ENCODE data around the gene WNK1. TPM values are rescaled to one million over a fixed set of nuclear protein-coding genes. Genes with fewer than 3 reads are reported as not detected.
"Not testable (repeated sequence)": the region's sequence is repeated elsewhere in the genome, so short reads cannot be mapped to it uniquely, and the experiment has no call there.

The WNK1 gene
- total and polyA plus RNA-seq, 4 donors, result 114 to 165 (median 130) TPM

- peaks cover 41% of the 10 kb centered on the region for H3K36me3 ChIP-seq (ENCODE audit: control insufficient read depth, insufficient read depth, low read length)
- WGBS (ENCODE audit: insufficient coverage), result 97% methylated on average over 5 of the region's 5 CpGs
- DNase-seq (ENCODE audit: low read depth in 4 of 6, low spot score in 6 of 6), result no peak
These were observed 178.7 kb downstream of the WNK1 start for GRCh38 chr12:931060-931459.

GRCh38 chr12:931591-931990, 179.2 kb downstream of the WNK1 start:
- 95% methylated on average over 4 of the region's 4 CpGs for WGBS (ENCODE audit: insufficient coverage)
- Histone ChIP-seq H3K27ac (ENCODE audit: low read depth, low read length) (no peak overlapping the region), H3K4me3 (ENCODE audit: low read depth, low read length) (no peak overlapping the region), H3K4me1 (ENCODE audit: control insufficient read depth, insufficient read depth, low read length) (no peaks in the 10 kb centered on the region), H3K36me3 (ENCODE audit: control insufficient read depth, insufficient read depth, low read length) (peaks cover 35% of the 10 kb centered on the region), H3K27me3 (ENCODE audit: control insufficient read depth, insufficient read depth, low read length) (no peaks in the 10 kb centered on the region), H3K9me3 (ENCODE audit: control insufficient read depth, insufficient read depth, low read length) (no peaks in the 10 kb centered on the region)
- DNase-seq (ENCODE audit: low read depth in 4 of 6, low spot score in 6 of 6), result no peak

More at GRCh38 chr12:931060-931459, 178.7 kb downstream of the WNK1 start:
- Histone ChIP-seq H3K4me3 (ENCODE audit: low read depth, low read length) (no peak overlapping the region), H3K27me3 (ENCODE audit: control insufficient read depth, insufficient read depth, low read length) (no peaks in the 10 kb centered on the region), H3K4me1 (ENCODE audit: control insufficient read depth, insufficient read depth, low read length) (no peaks in the 10 kb centered on the region), H3K9me3 (ENCODE audit: control insufficient read depth, insufficient read depth, low read length) (no peaks in the 10 kb centered on the region), H3K27ac (ENCODE audit: low read depth, low read length) (no peak overlapping the region)

GRCh38 chr12:935891-936290, 183.5 kb downstream of the WNK1 start:
- DNase-seq (ENCODE audit: low read depth in 4 of 6, low spot score in 6 of 6); H3K27ac ChIP-seq (ENCODE audit: low read depth, low read length); H3K4me3 ChIP-seq (ENCODE audit: low read depth, low read length); H3K4me1 ChIP-seq (ENCODE audit: control insufficient read depth, insufficient read depth, low read length); H3K27me3 ChIP-seq (ENCODE audit: control insufficient read depth, insufficient read depth, low read length); H3K9me3 ChIP-seq (ENCODE audit: control insufficient read depth, insufficient read depth, low read length): not testable (repeated sequence)
- 98% methylated on average over 11 of the region's 12 CpGs for WGBS (ENCODE audit: insufficient coverage)
- peaks cover 22% of the 10 kb centered on the region for H3K36me3 ChIP-seq (ENCODE audit: control insufficient read depth, insufficient read depth, low read length)

- H3K27ac ChIP-seq (ENCODE audit: low read depth, low read length), result no peak overlapping the region
- H3K36me3 ChIP-seq (ENCODE audit: control insufficient read depth, insufficient read depth, low read length), result peaks cover 19% of the 10 kb centered on the region
- 88% methylated on average over 4 of the region's 8 CpGs for WGBS (ENCODE audit: insufficient coverage)
- no peaks in the 10 kb centered on the region for H3K9me3 ChIP-seq (ENCODE audit: control insufficient read depth, insufficient read depth, low read length)
- no peak for DNase-seq (ENCODE audit: low read depth in 4 of 6, low spot score in 6 of 6)
- no peaks in the 10 kb centered on the region for H3K27me3 ChIP-seq (ENCODE audit: control insufficient read depth, insufficient read depth, low read length)
- H3K4me3 ChIP-seq (ENCODE audit: low read depth, low read length), result no peak overlapping the region
- H3K4me1 ChIP-seq (ENCODE audit: control insufficient read depth, insufficient read depth, low read length), result no peaks in the 10 kb centered on the region
These were observed 184.3 kb downstream of the WNK1 start for GRCh38 chr12:936377-937345.

- Histone ChIP-seq H3K9me3 (ENCODE audit: control insufficient read depth, insufficient read depth, low read length) (no peaks in the 10 kb centered on the region), H3K4me3 (ENCODE audit: low read depth, low read length) (no peak overlapping the region), H3K4me1 (ENCODE audit: control insufficient read depth, insufficient read depth, low read length) (no peaks in the 10 kb centered on the region), H3K27me3 (ENCODE audit: control insufficient read depth, insufficient read depth, low read length) (no peaks in the 10 kb centered on the region), H3K36me3 (ENCODE audit: control insufficient read depth, insufficient read depth, low read length) (peaks cover 24% of the 10 kb centered on the region), H3K27ac (ENCODE audit: low read depth, low read length) (no peak overlapping the region)
- WGBS (ENCODE audit: insufficient coverage), result 100% methylated on average over 1 of the region's 3 CpGs
- no peak for DNase-seq (ENCODE audit: low read depth in 4 of 6, low spot score in 6 of 6)
These were observed 186.4 kb downstream of the WNK1 start for GRCh38 chr12:938810-939209.

GRCh38 chr12:943051-943450, 190.7 kb downstream of the WNK1 start:
- 92% methylated on average over 5 of the region's 6 CpGs for WGBS (ENCODE audit: insufficient coverage)
- Histone ChIP-seq H3K4me1 (ENCODE audit: control insufficient read depth, insufficient read depth, low read length) (no peaks in the 10 kb centered on the region), H3K27ac (ENCODE audit: low read depth, low read length) (no peak overlapping the region), H3K9me3 (ENCODE audit: control insufficient read depth, insufficient read depth, low read length) (no peaks in the 10 kb centered on the region), H3K4me3 (ENCODE audit: low read depth, low read length) (no peak overlapping the region), H3K27me3 (ENCODE audit: control insufficient read depth, insufficient read depth, low read length) (no peaks in the 10 kb centered on the region), H3K36me3 (ENCODE audit: control insufficient read depth, insufficient read depth, low read length) (peaks cover 28% of the 10 kb centered on the region)
- DNase-seq (ENCODE audit: low read depth in 4 of 6, low spot score in 6 of 6), result no peak

- H3K27me3 ChIP-seq (ENCODE audit: control insufficient read depth, insufficient read depth, low read length), result no peaks in the 10 kb centered on the region
- no peak overlapping the region for H3K27ac ChIP-seq (ENCODE audit: low read depth, low read length)
- H3K9me3 ChIP-seq (ENCODE audit: control insufficient read depth, insufficient read depth, low read length), result no peaks in the 10 kb centered on the region
- WGBS (ENCODE audit: insufficient coverage), result 84% methylated on average over 5 of the region's 7 CpGs
- DNase-seq (ENCODE audit: low read depth in 4 of 6, low spot score in 6 of 6), result no peak
- H3K4me1 ChIP-seq (ENCODE audit: control insufficient read depth, insufficient read depth, low read length), result peaks cover 8% of the 10 kb centered on the region
- H3K36me3 ChIP-seq (ENCODE audit: control insufficient read depth, insufficient read depth, low read length), result peaks cover 22% of the 10 kb centered on the region
- H3K4me3 ChIP-seq (ENCODE audit: low read depth, low read length), result no peak overlapping the region
These were observed 191.8 kb downstream of the WNK1 start for GRCh38 chr12:944211-944610.

GRCh38 chr12:946212-946611, 193.8 kb downstream of the WNK1 start:
- no peak for DNase-seq (ENCODE audit: low read depth in 4 of 6, low spot score in 6 of 6)
- Histone ChIP-seq H3K27me3 (ENCODE audit: control insufficient read depth, insufficient read depth, low read length) (no peaks in the 10 kb centered on the region), H3K36me3 (ENCODE audit: control insufficient read depth, insufficient read depth, low read length) (peaks cover 14% of the 10 kb centered on the region), H3K4me1 (ENCODE audit: control insufficient read depth, insufficient read depth, low read length) (peaks cover 14% of the 10 kb centered on the region), H3K9me3 (ENCODE audit: control insufficient read depth, insufficient read depth, low read length) (no peaks in the 10 kb centered on the region), H3K27ac (ENCODE audit: low read depth, low read length) (no peak overlapping the region), H3K4me3 (ENCODE audit: low read depth, low read length) (no peak overlapping the region)

GRCh38 chr12:946631-947030, 194.3 kb downstream of the WNK1 start:
- no peak for DNase-seq (ENCODE audit: low read depth in 4 of 6, low spot score in 6 of 6)
- Histone ChIP-seq H3K36me3 (ENCODE audit: control insufficient read depth, insufficient read depth, low read length) (peaks cover 14% of the 10 kb centered on the region), H3K27ac (ENCODE audit: low read depth, low read length) (no peak overlapping the region), H3K4me1 (ENCODE audit: control insufficient read depth, insufficient read depth, low read length) (peaks cover 14% of the 10 kb centered on the region), H3K9me3 (ENCODE audit: control insufficient read depth, insufficient read depth, low read length) (no peaks in the 10 kb centered on the region), H3K4me3 (ENCODE audit: low read depth, low read length) (no peak overlapping the region), H3K27me3 (ENCODE audit: control insufficient read depth, insufficient read depth, low read length) (no peaks in the 10 kb centered on the region)
- WGBS (ENCODE audit: insufficient coverage), result 95% methylated on average over 2 of the region's 6 CpGs

GRCh38 chr12:948238-948637, 195.9 kb downstream of the WNK1 start:
- no peak overlapping the region for H3K27ac ChIP-seq (ENCODE audit: low read depth, low read length)
- DNase-seq (ENCODE audit: low read depth in 4 of 6, low spot score in 6 of 6), result no peak

More at GRCh38 chr12:948238-948637, 195.9 kb downstream of the WNK1 start:
- 97% methylated on average over 8 of the region's 9 CpGs for WGBS (ENCODE audit: insufficient coverage)
- Histone ChIP-seq H3K4me1 (ENCODE audit: control insufficient read depth, insufficient read depth, low read length) (peaks cover 14% of the 10 kb centered on the region), H3K9me3 (ENCODE audit: control insufficient read depth, insufficient read depth, low read length) (no peaks in the 10 kb centered on the region), H3K36me3 (ENCODE audit: control insufficient read depth, insufficient read depth, low read length) (peaks cover 12% of the 10 kb centered on the region), H3K27me3 (ENCODE audit: control insufficient read depth, insufficient read depth, low read length) (no peaks in the 10 kb centered on the region), H3K4me3 (ENCODE audit: low read depth, low read length) (peak overlapping the region; percentile 96)
